Retinal pigment epithelial cell (primary cell): Measurements from ENCODE around the gene HES3.

Experiments
- DNase-seq: peaks from one replicate; pipeline ENCODE4 v3.0.0-alpha.2; 2010; ENCODE audit warnings: low read depth
- H3K4me3 ChIP-seq: 2 replicates; pipeline ENCODE4 v1.5.1; 2011; ENCODE audit warnings: mild to moderate bottlenecking, low read length, control low read depth, moderate library complexity
- TF ChIP-seq, protein P1 (sequence below): conservative IDR thresholded peaks from 2 replicates; pipeline ENCODE4 v1.5.1; 2011; ENCODE audit warnings: low read depth, low read length, control low read depth, inconsistent platforms

Gene HES3

DNA sequence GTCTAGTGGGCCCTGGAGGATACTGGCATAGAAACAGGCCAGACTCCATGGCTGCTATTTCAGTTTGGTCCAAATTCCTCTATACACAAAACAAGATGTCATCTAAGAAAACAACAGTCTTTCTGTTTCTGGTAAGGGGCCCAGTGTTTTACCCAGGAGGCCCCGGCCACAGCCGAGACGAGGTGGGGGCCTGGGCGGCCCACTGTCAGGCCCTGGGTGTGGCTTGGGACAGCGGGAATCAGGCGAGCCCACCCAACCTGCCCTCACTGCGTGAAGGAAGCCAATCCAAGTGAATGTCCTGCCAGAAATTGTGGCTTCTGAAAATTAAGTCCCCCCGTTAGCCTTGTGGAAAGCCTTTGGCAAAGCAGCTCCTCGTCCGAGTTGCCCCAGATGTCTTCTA lies 48.1 kb downstream of the HES3 start:
- no peak overlapping the region for H3K4me3 ChIP-seq
- TF ChIP-seq, protein P1, sequence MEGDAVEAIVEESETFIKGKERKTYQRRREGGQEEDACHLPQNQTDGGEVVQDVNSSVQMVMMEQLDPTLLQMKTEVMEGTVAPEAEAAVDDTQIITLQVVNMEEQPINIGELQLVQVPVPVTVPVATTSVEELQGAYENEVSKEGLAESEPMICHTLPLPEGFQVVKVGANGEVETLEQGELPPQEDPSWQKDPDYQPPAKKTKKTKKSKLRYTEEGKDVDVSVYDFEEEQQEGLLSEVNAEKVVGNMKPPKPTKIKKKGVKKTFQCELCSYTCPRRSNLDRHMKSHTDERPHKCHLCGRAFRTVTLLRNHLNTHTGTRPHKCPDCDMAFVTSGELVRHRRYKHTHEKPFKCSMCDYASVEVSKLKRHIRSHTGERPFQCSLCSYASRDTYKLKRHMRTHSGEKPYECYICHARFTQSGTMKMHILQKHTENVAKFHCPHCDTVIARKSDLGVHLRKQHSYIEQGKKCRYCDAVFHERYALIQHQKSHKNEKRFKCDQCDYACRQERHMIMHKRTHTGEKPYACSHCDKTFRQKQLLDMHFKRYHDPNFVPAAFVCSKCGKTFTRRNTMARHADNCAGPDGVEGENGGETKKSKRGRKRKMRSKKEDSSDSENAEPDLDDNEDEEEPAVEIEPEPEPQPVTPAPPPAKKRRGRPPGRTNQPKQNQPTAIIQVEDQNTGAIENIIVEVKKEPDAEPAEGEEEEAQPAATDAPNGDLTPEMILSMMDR = no peak
- no peak for DNase-seq

DNA sequence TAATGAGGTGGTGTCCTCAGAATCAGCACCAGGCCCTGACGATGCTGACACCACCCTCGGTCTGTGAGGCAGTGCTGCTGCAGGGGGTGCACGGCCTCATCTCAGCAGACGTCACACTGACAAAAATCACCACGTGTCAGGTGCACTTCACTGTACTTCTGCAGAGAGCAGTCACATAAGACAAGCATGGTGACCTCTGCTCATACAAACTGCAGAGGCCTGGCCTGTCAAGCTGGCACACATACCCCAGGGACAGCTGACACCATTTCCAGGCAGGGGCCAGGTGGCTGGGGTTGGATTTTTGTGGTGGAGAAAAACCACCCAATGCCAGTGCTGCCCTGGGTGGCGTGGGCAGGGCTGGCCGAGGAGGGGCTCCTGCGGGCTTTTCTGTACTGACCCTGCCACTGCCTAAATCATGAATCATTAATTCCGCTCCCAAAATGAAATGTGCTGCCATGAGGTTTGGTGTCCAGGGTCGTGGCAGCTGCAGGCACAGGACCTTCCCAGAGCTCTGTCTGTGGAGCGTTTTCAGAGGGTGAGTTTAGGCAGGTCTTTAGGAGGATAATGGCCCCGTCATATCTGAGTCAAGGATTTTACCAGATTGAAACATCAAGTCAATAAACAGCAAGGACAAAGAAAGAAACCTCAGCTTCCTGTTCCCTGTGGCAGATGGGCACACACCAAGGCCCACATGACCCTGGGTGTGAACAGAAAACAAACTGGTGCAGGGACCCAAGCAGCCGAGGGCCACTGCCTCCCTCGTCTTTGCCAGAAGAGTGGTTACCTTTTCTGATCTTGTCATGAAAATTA lies 50.3 kb downstream of the HES3 start:
- DNase-seq = no peak
- no peak overlapping the region for H3K4me3 ChIP-seq
- TF ChIP-seq, protein P1 = no peak

DNA sequence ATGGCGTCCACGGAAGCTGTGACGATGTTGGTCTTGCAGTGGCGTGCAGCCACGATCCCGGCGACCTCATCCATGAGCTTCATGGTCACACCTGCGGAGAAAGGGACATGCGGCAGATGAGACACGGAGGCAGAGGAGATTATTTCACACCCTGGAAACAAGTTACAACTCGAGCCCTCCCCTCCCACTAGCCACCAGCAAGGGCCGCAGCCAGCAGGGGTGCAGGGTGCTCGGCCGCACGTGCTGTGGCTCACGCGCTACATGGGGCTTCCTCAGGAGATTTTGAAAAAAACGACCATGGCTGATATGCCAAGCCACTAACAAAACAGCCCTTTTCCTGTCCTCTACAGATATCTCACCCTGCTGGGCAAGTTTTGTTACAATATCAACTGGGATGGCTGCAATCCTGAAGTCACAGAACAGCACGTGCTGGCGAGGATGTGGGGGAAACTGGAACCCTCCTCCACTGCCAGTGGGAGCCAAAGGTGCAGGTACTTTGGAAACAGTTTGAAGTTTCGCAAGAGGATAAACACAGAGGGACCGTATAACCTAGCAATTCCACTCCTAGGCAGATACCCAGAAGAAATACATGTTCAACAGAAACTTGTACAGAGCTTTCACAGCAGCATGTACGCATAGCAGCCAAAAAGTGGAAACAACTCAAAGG lies 51.0 kb downstream of the HES3 start:
- no peak overlapping the region for H3K4me3 ChIP-seq
- no peak for DNase-seq
- TF ChIP-seq, protein P1 = no peak
